ENCODE measurements around the gene HGFAC. TPM values are rescaled to one million over a fixed set of nuclear protein-coding genes. Genes with fewer than 3 reads are reported as not detected.

HGFAC gene
- total and polyA plus RNA-seq, 2 of the 13 experiments (the other 11 are each of a cell fraction or from before 2014, with no cell fraction given): 8.5 to 63.6 TPM

DNA sequence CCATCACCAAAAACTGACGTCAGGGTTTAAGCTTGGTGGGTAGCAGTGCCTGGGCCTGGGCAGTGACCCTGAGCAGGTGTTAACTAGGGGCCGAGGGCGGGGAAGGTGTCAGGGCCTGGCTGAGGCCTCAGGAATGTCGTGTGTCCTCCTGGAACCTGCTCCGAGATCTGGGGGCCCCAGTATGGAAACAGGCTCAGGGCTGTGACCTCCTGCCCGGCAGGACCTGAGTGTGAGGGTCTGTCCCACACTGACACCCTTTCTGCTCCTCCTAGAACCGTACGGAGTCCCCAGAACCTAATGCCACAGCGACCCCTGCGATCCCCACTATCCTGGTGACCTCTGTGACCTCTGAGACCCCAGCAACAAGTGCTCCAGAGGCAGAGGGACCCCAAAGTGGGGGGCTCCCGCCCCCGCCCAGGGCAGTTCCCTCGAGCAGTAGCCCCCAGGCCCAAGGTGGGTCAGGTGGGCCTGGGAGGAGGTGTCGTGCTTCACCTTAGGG lies 741 bp downstream of the HGFAC start (continued):
- TF ChIP-seq ZNF7 (CRISPR knock-in tag; IDR thresholded peaks at IDR 0.05): no peak
- no peak for TF ChIP-seq BRCA1 (CRISPR knock-in tag; IDR thresholded peaks at IDR 0.05)
- TF ChIP-seq, protein P1, sequence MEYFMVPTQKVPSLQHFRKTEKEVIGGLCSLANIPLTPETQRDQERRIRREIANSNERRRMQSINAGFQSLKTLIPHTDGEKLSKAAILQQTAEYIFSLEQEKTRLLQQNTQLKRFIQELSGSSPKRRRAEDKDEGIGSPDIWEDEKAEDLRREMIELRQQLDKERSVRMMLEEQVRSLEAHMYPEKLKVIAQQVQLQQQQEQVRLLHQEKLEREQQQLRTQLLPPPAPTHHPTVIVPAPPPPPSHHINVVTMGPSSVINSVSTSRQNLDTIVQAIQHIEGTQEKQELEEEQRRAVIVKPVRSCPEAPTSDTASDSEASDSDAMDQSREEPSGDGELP (IDR thresholded peaks at IDR 0.05; ENCODE audit: borderline replicate concordance, low read depth): peak; percentile 27; the same call in 1 of the 2 replicates
- TF ChIP-seq, protein P2, sequence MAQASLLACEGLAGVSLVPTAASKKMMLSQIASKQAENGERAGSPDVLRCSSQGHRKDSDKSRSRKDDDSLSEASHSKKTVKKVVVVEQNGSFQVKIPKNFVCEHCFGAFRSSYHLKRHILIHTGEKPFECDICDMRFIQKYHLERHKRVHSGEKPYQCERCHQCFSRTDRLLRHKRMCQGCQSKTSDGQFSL (CRISPR knock-in tag; IDR thresholded peaks at IDR 0.05): no peak
- TF ChIP-seq, protein P3, sequence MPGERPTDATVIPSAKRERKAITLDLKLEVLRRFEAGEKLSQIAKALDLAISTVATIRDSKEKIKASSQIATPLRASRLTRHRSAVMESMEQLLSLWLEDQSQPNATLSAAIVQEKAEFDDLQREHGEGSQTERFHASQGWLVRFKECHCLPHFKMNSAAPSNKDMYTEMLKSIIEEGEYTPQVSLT (CRISPR knock-in tag; IDR thresholded peaks at IDR 0.05; ENCODE audit: borderline replicate concordance, low read depth): no peak
- no peak for TF ChIP-seq ZSCAN9 (CRISPR knock-in tag; IDR thresholded peaks at IDR 0.05; ENCODE audit: borderline replicate concordance)
- TF ChIP-seq SIX1 (CRISPR knock-in tag; IDR thresholded peaks at IDR 0.05; ENCODE audit: borderline replicate concordance): no peak
- TF ChIP-seq ZNF329 (CRISPR knock-in tag; IDR thresholded peaks at IDR 0.05; ENCODE audit: low read depth): no peak
- TF ChIP-seq, protein P4, sequence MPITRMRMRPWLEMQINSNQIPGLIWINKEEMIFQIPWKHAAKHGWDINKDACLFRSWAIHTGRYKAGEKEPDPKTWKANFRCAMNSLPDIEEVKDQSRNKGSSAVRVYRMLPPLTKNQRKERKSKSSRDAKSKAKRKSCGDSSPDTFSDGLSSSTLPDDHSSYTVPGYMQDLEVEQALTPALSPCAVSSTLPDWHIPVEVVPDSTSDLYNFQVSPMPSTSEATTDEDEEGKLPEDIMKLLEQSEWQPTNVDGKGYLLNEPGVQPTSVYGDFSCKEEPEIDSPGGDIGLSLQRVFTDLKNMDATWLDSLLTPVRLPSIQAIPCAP (CRISPR knock-in tag; IDR thresholded peaks at IDR 0.05; ENCODE audit: low read depth): no peak
- peak; percentile 10; the same call in 1 of the 2 replicates for TF ChIP-seq NR2C2 (CRISPR knock-in tag; IDR thresholded peaks at IDR 0.05; ENCODE audit: borderline replicate concordance)
- TF ChIP-seq MZF1 (CRISPR knock-in tag; IDR thresholded peaks at IDR 0.05; ENCODE audit: borderline replicate concordance): no peak
- 0 out of 2 replicates have a peak, but pooled peaks have one; percentile 5 for TF ChIP-seq PHF21A (CRISPR knock-in tag; IDR thresholded peaks at IDR 0.05)
- no peak for TF ChIP-seq ZFP41 (CRISPR knock-in tag; IDR thresholded peaks at IDR 0.05; ENCODE audit: borderline replicate concordance)
- TF ChIP-seq, protein P5, sequence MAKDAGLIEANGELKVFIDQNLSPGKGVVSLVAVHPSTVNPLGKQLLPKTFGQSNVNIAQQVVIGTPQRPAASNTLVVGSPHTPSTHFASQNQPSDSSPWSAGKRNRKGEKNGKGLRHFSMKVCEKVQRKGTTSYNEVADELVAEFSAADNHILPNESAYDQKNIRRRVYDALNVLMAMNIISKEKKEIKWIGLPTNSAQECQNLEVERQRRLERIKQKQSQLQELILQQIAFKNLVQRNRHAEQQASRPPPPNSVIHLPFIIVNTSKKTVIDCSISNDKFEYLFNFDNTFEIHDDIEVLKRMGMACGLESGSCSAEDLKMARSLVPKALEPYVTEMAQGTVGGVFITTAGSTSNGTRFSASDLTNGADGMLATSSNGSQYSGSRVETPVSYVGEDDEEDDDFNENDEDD (CRISPR knock-in tag; IDR thresholded peaks at IDR 0.05; ENCODE audit: borderline replicate concordance): no peak
- TF ChIP-seq HMGA1 (CRISPR knock-in tag; conservative IDR thresholded peaks at IDR 0.05): no peak
- TF ChIP-seq ELF3 (CRISPR knock-in tag; IDR thresholded peaks at IDR 0.05): no peak
- no peak; the same call in 1 of the 2 replicates for TF ChIP-seq RXRA (CRISPR knock-in tag; IDR thresholded peaks at IDR 0.05)
- no peak for TF ChIP-seq NFE2L1 (CRISPR knock-in tag; IDR thresholded peaks at IDR 0.05; ENCODE audit: borderline replicate concordance)
- no peak for TF ChIP-seq MXD4 (CRISPR knock-in tag; IDR thresholded peaks at IDR 0.05)
- no peak for TF ChIP-seq FOXK2 (IDR thresholded peaks at IDR 0.05)
- TF ChIP-seq, protein P6, sequence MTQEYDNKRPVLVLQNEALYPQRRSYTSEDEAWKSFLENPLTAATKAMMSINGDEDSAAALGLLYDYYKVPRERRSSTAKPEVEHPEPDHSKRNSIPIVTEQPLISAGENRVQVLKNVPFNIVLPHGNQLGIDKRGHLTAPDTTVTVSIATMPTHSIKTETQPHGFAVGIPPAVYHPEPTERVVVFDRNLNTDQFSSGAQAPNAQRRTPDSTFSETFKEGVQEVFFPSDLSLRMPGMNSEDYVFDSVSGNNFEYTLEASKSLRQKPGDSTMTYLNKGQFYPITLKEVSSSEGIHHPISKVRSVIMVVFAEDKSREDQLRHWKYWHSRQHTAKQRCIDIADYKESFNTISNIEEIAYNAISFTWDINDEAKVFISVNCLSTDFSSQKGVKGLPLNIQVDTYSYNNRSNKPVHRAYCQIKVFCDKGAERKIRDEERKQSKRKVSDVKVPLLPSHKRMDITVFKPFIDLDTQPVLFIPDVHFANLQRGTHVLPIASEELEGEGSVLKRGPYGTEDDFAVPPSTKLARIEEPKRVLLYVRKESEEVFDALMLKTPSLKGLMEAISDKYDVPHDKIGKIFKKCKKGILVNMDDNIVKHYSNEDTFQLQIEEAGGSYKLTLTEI (CRISPR knock-in tag; conservative IDR thresholded peaks at IDR 0.05): no peak
- TF ChIP-seq, protein P7, sequence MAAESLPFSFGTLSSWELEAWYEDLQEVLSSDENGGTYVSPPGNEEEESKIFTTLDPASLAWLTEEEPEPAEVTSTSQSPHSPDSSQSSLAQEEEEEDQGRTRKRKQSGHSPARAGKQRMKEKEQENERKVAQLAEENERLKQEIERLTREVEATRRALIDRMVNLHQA (CRISPR knock-in tag; IDR thresholded peaks at IDR 0.05): no peak
- TF ChIP-seq MED13 (CRISPR knock-in tag; IDR thresholded peaks at IDR 0.05): no peak
- TF ChIP-seq ZNF572 (CRISPR knock-in tag; IDR thresholded peaks at IDR 0.05): peak; percentile 82
- TF ChIP-seq NFYB (CRISPR knock-in tag; IDR thresholded peaks at IDR 0.05): no peak
- no peak; the same call in 1 of the 2 replicates for TF ChIP-seq POLR2AphosphoS5 (IDR thresholded peaks at IDR 0.05; ENCODE audit: low read depth, low read length)
- TF ChIP-seq, protein P8, sequence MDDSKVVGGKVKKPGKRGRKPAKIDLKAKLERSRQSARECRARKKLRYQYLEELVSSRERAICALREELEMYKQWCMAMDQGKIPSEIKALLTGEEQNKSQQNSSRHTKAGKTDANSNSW (CRISPR knock-in tag; IDR thresholded peaks at IDR 0.05; ENCODE audit: borderline replicate concordance): no peak

Measured in HepG2 (cell line).